Cerebellar nuclear complex (tissue), 1 donor: Measurements from ENCODE around the gene CTDSPL2.
"Not testable (repeated sequence)": the region's sequence is repeated elsewhere in the genome, so short reads cannot be mapped to it uniquely, and the experiment has no call there.

Source experiments
- DNase-seq, 2 experiments: peaks; one replicate each; lab custom pipeline; 2025; lab: John Stamatoyannopoulos, UW

CTDSPL2 gene

GRCh38 chr15:44541282-44541958 is 114.0 kb downstream of the CTDSPL2 start:
- no peak for DNase-seq

GRCh38 chr15:44542596-44542995 is 115.2 kb downstream of the CTDSPL2 start:
- no peak for DNase-seq

GRCh38 chr15:44544745-44545144 is 117.3 kb downstream of the CTDSPL2 start:
- DNase-seq: not testable (repeated sequence)

GRCh38 chr15:44545913-44546802 is 118.7 kb downstream of the CTDSPL2 start:
- DNase-seq: no peak

- DNase-seq: not testable (repeated sequence)
These were observed 121.7 kb downstream of the CTDSPL2 start for GRCh38 chr15:44549152-44549551.

- DNase-seq: no peak
These were observed 122.8 kb downstream of the CTDSPL2 start for GRCh38 chr15:44550256-44550655.

GRCh38 chr15:44550734-44551133 is 123.3 kb downstream of the CTDSPL2 start:
- DNase-seq: no peak

GRCh38 chr15:44554934-44555723 is 127.7 kb downstream of the CTDSPL2 start:
- DNase-seq: no peak

- not testable (repeated sequence) for DNase-seq
These were observed 133.5 kb downstream of the CTDSPL2 start for GRCh38 chr15:44560926-44561325.

GRCh38 chr15:44565387-44566154 is 138.1 kb downstream of the CTDSPL2 start:
- no peak for DNase-seq

- no peak for DNase-seq
These were observed 138.7 kb downstream of the CTDSPL2 start for GRCh38 chr15:44566155-44566540.

GRCh38 chr15:44568338-44568737 is 140.9 kb downstream of the CTDSPL2 start:
- no peak for DNase-seq

- no peak for DNase-seq
These were observed 141.9 kb downstream of the CTDSPL2 start for GRCh38 chr15:44569316-44569715.

- DNase-seq: no peak
These were observed 142.9 kb downstream of the CTDSPL2 start for GRCh38 chr15:44570361-44570760.

- no peak for DNase-seq
These were observed 146.0 kb downstream of the CTDSPL2 start for GRCh38 chr15:44573386-44573785.

GRCh38 chr15:44574734-44575133 is 147.3 kb downstream of the CTDSPL2 start:
- DNase-seq: no peak
